ENCODE results near the gene SEMA3D.

DNA sequence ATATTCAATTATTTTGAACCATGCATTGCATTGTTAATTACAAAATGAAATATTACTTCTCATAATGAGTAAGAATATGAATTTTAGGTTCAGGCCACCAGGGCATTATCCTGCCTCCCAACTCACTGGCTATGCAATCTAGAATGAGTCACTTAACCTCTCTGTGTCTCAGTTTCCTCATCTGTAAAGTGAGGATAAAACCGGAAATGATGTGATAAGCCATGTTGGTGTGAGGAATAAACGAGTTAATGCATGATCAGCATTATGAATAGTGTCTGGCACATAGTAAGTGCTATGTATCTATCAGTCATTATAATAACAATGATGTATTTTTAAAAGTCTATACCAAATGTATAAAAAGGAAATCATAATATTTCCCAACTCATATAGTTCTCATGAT is 85.5 kb downstream of the SEMA3D start:
- no peak for TF ChIP-seq POLR2A (IDR thresholded peaks at IDR 0.05; ENCODE audit: borderline replicate concordance, extremely low read depth, insufficient read depth, insufficient read length)
- no peak for TF ChIP-seq CTCF (IDR thresholded peaks at IDR 0.05 in 2 of 3, conservative IDR thresholded peaks at IDR 0.05 in 1 of 3; ENCODE audit: borderline replicate concordance in 1 of 3, insufficient read depth in 1 of 3, low read depth in 2 of 3, low read length in 2 of 3)
- TF ChIP-seq ZFX (IDR thresholded peaks at IDR 0.05) = no peak
- TF ChIP-seq POLR2AphosphoS5 (IDR thresholded peaks at IDR 0.05; ENCODE audit: low read depth, low read length) = no peak
- no peak for TF ChIP-seq SP1 (IDR thresholded peaks at IDR 0.05; ENCODE audit: low read depth)
- no peak for TF ChIP-seq ZBTB33 (IDR thresholded peaks at IDR 0.05; ENCODE audit: extremely low read depth, insufficient replicate concordance, low read length)
- TF ChIP-seq EGR1 (IDR thresholded peaks at IDR 0.05; ENCODE audit: low read depth) = no peak
- TF ChIP-seq JUND (IDR thresholded peaks at IDR 0.05) = no peak
